Measurements from ENCODE around the gene FGFBP3.
"Not testable (repeated sequence)": the region's sequence is repeated elsewhere in the genome, so short reads cannot be mapped to it uniquely, and the experiment has no call there.

The FGFBP3 gene

DNA sequence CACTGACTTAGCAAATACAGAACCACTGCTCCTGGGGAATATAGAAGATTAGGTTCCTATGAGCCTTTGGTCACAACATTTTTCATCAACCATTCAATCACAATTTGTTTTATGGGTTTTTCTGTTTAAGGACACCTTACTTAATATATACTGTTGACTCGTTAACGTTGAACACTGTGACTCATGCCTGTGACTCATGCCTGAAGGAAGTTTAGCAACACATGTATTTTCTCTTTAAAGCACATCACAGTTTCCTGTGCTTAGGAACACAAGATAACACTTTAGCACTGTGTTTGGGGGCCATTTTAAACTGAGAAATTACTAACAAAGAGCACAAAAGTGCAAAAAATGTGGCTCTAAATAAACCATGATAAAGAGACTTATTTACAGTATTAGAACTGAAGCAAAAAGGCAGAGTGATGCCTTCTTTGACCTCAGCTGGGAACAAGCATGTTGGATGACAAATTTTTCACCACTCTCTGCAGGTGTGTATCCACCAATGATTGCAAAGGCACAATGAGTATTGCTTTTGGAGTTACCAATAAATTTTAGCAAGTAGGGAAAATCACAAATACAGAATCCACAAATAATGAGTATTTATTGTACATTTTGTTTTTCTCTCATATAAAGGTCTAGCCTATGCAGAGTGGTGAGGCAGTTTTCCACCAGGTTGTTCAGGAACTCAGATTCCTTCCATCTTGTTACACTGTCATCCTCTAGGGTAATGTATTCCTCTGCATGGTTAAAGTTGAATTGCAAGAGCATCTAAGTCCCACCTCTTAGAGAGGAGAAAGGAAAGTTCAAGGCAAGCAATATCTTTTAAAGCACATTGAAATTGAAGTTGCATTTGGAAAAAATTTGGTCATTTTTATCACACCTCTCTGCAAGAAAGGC lies 7.3 kb downstream of the FGFBP3 start:
- DNase-seq: no peak

DNA sequence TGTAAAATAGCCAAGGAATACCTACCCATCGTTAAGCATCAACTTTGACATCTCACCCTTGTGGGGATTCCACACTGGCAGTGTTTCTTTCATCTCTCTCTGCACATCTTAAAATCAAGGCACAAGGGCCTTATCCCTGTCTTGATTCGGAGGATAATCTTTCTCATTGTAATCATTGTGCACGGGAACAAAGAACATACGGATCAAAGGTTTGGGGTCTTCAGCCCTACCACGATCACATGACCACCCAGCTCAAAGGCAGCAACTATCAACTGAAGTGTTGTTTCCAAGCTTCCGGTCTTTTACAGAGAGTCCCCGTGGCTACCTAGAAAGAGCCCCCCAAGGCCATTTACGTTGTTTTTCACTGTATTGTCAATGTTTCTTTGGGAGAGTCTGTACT lies 11.9 kb downstream of the FGFBP3 start:
- DNase-seq: no peak

DNA sequence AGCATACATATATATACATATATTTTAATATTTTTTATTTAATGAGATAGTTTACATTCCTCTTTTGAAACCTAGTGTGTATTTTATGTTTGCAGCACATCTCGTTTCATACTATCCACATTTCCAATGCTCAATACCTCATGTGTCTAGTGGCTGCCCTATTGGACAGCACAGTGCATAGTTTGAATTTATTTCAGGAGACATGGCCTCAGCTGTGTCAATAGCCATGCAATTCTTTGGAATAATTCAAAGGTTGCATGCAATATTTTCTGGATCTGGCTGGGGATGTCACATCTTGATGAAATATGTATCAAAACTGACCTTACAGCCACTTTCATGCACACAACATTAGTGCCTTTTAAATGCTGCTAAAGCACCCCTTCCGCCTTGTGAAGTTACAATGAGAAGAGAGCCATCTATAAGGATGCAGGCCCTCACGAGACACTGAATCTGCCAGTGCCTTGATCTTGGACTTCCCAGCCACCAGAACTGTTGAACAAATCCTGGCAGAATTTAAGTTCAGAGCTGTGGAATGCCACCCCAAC lies 13.0 kb downstream of the FGFBP3 start:
- no peak for DNase-seq

DNA sequence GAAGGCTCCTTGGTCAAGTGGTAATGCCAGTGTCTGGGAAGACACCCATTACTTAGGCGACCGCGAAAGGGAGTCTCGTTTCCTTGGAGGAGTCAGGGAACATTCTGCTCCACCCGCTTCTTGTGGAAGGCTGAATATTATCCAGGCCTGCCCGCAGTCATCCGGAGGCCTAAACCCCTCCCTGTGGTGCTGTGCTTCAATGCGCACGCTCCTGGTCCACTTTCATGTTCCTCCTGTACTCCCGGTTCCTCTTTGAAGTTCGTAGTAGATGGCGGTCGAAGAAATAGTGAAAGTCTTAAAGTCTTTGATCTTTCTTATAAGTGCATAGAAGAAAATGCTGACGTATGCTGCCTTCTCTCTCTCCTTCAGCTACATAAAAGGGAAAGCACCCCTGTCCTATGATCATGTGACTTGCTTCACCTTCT lies 15.0 kb downstream of the FGFBP3 start:
- not testable (repeated sequence) for DNase-seq

DNA sequence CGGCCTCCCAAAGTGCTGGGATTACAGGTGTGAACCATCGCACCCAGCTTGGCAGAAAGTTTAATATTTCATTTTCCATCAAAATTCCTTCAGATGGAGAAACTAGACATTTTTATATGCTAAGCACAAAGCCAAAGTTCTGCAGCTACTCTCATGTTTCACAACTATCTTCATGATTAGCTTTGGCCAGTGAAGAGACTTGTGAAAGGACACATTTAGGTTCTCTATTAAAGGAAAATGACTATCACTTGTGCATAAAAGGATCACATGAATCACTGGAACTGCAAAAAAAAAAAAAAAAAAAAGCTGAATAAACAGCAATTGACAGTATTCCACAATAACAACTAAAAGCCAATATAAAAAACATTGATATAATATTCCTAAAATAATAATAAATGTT lies 16.2 kb downstream of the FGFBP3 start:
- no peak for DNase-seq

DNA sequence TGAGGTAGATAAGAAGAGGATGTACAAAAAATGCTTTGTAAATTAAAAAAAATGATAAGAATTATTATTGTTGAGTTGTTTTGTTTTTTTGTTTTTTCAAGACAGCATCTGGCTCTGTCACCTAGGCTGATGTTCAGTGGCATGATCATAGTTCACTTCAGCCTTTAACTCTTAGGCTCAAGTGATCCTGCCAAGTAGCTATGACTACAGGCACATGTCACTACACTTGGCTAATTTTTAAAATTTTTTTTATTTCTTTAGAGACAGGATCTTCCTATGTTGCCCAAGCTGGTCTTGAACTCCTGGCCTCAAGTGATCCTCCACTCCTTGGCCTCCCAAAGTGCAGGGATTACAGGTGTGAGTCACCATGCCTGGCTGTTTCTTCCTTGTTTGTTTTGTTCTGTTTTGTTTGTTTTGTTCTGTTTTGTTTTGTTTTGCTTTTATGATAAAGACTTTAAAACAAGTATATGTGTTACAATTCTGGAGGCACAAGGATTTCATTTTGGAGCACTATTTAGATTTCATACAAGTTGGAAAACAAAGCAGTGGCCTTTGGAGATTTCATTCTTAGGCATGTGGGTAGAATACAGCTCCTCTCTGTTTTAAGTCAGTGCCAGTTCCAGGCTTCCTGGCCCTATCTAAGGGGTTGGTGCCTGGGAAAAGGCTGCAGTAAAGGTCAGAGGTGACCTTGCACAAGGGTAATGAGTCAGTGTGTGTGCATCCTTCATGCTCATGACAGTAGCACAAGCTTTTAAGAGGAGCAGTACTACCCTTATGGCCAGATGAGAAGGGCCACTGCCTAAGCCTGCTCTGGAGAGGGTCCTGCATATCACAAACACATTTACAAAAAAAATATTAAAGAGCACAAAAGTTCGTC lies 17.9 kb downstream of the FGFBP3 start:
- DNase-seq: no peak

DNA sequence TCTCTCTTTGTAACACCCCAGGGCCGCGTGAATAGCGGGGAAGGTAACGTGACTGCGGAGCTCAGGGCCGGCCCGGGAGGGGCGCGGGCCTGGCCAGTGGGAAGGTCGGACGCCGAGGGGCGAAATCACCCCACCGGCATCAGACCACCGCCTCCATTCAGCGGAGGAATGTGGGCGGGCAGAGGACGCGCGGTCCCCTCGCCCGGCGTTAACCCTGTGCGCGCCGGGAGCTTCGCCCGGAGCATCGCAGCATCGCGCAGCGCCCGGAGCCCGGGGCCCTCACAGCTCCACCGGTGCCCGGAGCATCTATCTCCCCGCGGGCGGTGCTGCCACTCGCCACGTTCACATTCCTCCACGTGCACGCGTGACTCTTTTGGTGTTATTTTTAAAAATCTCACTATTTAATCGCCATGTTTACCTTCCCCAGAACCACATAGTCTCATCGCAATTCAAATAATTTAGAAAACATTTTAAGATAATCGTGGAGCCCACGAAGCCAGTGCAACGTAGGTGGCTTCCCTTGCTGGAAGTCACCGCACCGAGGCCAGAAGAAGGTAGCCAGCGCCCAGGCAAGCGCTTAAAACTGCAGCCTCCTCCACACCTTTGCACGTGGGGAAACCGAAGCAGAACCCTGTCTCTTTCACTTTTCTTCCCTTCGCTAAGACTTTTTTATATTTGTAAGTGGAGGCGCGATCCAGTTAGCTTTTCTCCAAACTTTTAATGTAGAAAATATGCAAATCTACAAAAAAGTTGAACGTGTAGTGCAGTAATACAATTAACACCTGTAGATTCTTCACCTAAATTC lies 21.8 kb downstream of the FGFBP3 start:
- DNase-seq: peak; percentile 49

DNA sequence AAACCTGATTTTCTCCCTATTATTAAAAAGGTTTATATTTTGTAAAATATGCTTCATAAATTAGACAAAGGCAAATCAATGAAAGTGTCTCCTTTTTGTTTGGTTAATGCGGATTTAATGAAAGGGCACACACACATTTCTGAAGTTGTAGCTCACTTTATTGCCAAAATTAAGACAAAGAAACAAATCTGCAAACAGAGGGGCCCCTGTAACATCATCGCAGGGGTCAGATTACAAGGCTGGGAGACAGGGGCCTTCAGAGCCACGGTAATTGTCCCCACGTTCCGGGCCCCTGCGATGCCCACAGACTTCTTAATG lies 22.4 kb downstream of the FGFBP3 start:
- no peak for DNase-seq

DNA sequence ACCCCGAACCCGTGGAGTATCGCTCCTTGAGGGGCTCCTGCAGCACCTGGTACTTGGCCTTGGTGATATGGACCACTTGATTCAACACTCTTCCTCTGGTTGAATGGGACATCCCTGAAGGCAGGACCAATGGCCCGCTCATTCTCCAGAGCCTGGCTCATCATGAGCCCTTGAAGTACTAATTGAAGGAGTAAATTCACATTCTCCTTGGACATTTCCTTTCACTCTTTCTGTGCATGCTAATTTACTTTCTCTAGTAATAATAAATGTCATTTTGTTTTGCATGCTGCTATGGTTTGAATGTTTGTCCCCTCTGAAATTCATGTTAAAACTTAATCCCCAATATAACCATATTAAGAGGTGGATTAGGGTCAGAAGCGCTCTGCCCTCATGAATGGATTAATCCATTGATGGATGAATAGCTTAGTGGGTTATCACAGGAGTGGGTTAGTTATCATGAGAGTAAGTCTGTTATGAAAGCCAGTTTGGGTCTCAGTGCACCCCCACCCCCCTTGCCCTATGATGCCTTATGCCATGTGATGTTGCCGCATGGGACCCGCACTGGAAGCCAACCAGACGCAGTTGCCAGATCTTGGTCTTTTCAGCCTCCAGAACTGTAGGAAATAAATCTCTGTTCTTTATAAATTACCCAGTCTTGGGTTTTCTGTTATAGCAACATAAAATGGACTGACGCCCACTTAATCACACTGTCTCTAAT lies 23.8 kb downstream of the FGFBP3 start:
- DNase-seq: peak; percentile 90

DNA sequence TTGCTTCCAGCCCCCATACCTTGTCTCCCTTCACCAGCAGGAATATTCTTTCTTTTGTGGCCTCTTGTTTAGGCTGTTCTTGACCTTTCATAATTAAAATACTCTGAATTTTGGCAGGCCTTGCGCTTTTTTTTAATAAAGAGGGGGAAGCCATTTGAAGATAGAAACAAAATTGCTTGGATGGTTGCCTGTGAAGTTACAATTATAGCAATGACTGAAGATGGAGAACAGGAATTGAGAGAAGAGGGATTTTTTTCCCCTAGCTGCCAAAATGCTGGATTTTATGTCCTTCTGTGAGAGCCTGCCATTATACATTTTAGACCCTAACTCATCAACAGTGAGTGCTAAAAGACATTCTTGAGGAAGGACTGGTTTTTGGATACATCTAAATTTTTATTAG lies 24.8 kb downstream of the FGFBP3 start:
- no peak for DNase-seq

DNA sequence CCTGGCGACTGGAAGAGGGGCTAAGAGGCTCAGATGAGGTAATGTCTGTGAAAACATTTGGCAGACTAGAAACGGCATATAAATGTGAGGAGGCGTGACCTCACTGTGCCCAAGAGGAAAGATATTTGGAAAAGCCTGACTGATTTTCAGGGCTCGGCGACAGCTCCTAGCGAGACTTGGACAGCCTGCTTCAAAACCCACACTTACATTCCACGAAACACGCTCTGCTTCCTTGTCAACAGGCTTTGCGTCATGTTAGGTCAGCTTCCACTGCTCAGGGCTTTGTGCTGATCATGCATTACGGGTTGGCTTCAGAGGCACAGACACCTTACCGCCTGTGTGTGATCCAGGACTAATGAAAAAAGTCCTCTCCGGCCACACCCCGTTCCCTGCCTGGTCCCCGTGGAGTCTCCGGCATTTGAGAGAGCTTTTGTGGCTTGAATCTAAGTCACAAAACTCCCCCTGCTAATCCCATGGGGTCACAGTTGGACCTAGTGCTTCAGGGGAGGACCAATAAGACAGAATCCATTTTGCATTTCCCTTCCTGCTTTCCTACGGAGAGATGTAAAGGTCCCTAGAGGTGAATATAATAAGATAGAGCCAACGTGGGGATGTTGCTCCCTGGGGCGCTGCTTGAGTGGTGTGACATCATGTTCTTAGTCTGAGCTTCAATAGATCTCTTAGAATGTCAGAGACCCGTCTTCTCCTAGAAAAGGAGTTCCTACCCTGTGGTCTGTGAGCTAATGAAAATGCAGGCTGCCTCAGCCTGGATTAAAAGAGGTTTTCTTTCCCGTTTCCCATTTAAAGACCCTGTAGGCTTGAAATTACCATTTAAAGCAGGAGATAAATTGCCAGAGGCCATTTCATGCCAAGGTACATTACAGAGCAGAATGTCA lies 25.5 kb downstream of the FGFBP3 start:
- DNase-seq: peak; percentile 61

DNA sequence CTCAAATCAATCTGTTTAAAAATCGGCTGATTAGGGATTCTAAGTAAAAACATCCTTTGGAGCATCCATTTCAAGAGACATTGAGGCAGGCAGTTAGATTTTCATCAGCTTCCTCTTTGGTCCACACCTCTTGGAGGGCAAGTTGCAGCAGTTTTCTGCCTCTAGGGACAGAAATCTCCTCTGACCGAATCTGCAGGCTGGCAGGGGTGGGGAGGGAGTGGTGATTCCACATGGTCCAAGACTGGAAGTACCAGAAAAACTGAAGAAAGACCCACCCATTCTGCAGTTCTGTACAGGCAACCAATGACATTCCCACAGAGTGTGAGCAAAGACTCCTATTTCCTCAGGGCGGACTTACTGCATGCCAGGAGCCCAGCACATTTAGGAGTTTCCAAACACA lies 29.0 kb downstream of the FGFBP3 start:
- DNase-seq: no peak

DNA sequence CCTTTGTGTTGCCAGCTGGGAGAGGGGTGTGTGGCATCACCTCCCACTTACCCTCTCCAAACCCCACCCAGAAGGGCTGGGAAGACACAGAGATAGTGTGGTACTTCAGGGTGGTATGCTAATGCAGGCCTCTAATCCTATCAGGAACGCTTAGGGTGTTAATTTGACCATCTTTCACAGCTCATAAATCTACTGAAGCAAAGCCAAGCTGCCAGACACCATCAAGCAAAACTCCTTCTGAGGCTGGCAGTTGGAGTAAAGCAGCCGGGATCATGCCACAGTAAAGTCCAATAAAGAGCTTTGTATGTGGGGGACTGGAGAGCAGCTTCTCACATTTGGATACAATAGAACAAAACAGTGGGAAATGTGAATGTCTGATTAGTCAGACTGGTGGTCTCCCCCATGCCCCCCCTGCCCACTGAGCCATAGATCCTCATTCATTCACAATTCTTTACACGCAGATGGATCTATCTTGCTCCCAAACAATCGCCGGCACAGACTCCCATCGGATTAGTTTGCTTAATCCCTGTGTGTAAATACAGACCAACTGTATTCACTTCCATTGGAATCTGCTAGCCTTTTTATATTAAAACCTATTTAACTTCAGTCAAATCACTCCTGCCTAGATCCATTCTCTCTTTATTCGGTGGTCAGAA lies 29.6 kb downstream of the FGFBP3 start:
- peak; percentile 93 for DNase-seq

DNA sequence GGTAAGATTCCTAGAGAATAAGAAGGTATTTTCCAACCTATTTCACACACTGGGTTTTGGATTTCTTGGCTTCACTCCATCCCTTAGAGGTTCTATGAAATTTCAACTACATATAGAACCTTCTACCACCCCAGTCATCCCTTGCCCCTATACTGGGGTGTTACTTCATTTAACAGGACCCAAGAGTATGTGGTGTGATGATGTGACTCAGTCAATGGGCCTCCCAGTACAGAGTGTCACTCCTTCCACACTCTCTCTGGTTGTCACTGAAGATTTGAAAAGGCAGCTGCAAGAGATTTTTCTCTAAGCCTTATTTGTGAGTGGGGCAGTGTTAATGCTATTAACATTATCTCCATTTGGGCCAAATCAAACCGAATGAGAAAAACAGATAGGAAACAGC lies 33.5 kb downstream of the FGFBP3 start:
- DNase-seq: peak; percentile 55

DNA sequence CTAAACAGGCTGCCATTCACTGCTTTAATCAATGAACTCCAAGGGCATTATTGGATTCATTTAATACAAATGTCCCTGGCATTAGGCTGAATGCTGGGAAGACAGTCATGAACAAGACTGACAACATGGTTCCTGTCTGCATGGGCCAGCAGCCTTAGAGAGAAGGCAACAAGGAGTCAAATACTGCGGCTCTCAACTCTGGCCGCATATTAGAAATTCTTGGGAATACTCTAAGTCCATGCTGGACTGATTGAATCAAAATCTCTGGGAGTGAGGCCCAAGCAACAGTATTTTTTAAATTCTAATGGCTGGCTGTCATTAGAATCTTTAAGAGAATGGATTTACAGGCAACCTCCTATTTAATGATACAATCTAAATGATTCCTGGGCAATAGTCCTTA lies 34.1 kb downstream of the FGFBP3 start:
- no peak for DNase-seq

DNA sequence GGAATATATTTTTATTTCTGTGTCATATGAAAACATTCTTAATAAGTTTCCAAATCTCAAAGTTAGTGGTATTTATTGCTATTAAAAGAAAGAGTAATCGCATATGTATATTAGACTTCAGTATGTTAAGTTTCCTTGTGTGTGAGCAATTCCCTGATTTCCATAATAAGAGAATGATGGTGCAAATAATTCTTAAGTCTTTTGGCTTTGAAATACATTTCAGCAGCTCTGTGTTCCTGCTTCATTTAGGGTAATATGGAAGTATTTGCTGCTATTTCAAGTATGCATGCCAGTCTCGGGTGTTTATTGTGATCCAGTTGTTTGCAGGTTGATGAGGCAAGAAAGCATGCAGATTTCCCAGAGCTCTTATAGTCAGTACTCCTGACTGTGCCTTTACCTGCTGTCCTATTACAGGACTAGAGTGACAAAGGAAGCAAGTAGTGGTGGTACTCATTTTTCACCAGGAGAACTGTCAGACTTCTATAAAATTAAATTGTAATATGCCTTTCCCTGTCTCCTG lies 43.7 kb downstream of the FGFBP3 start:
- DNase-seq: no peak

DNA sequence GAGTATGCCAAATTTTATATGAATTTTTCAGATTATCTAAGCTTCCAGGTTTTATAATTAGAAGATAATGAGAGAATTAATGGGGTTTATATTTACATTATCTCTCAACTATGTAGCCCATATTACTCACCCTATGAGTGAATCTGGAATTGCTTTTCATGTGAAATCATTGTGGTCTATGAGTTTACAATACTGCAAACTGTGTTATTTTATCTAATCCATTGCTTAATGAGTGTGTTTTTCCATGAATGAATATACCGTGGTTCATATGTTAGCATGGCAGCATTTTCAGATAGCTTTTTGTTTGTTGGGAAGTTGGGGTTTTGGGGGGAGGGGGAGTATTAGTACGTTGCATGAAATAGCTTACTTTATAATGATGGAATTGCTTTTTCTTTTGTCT lies 44.5 kb downstream of the FGFBP3 start:
- no peak for DNase-seq

DNA sequence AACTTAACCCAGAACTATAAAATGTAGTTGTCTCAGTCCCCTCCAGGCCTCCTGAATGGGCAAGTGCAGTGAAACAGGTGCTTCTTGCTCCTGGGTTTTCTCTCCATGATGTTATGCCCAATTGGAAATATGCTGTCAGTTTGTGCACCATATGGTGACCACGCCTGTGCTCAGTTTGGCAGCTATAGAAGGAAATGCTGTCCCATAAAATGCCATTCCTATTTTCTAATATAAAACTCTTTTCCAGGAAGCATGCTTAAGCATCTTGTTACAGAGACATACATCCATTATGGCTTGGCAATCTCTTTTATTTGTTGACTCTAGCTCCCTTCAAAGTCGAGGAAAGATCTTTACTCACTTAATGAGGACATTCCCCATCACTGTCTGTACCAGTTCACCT lies 45.2 kb downstream of the FGFBP3 start:
- no peak for DNase-seq

DNA sequence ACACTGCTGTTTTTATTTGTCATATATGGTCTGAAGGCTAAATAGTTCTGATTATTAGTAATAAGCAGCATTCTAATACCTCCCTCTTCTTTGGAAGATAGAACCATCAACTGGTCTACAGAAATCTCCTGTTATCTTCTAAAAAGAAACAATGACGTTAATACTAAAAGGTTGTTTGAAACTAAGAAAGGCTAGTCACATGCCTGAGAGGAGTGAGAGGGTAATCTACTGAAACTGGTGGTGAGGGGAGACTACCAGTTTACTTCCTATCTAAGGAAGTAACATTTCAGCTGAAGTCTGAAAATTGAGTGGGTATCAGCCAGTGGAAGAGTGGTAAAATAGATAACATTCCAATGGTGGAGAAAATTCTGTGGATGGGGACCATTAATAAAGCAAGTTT lies 48.4 kb downstream of the FGFBP3 start:
- no peak for DNase-seq

DNA sequence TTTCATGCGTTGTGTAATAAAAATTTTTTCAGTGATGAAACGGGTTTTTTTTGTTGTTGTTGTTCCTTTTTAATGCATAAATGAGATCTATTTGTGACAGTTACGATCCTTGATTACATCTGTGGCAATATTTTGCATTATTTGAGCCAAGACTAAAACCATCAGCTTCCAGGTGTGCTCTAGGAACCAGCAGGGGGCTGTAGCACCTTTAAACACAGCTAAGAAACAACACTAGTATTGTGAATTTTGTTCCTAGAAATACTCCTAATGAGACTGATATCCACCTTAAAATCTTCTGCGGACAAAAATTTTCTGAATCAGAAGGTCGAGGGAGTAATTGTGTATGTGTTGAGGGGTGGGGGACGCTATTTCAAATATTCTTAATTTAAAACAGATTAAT lies 52.6 kb downstream of the FGFBP3 start:
- peak; percentile 5 for DNase-seq
